ENCODE measurements around the gene DCBLD1.

GRCh38 chr6:117464700-117465099 is 17.8 kb upstream of the DCBLD1 start:
- no peak for TF ChIP-seq KLF16 (tag by site-specific recombination; IDR thresholded peaks at IDR 0.05)
- TF ChIP-seq REST (tag by site-specific recombination; IDR thresholded peaks at IDR 0.05), result no peak
- TF ChIP-seq BCL11A (tag by site-specific recombination; IDR thresholded peaks at IDR 0.05; ENCODE audit: low read depth), result no peak
- no peak for TF ChIP-seq CTCF (tag by site-specific recombination; IDR thresholded peaks at IDR 0.05)
- TF ChIP-seq ZNF514 (tag by site-specific recombination; IDR thresholded peaks at IDR 0.05), result no peak
- no peak for TF ChIP-seq ZNF274 (IDR thresholded peaks at IDR 0.05; ENCODE audit: low read length)
- no peak for TF ChIP-seq ZNF274 (tag by site-specific recombination; IDR thresholded peaks at IDR 0.05; ENCODE audit: borderline replicate concordance)
- no peak for TF ChIP-seq ZNF146 (tag by site-specific recombination; IDR thresholded peaks at IDR 0.05)
